Heart left ventricle (tissue), 13 donors: ENCODE results near the gene CELF2.

Experiments
- CTCF ChIP-seq, 12 donors: fragments of 200-600 bp; sonication (generic) in 4 of 12; IDR thresholded peaks; one replicate each; pipeline versions ENCODE4 v1.5.0 to v1.8.0; 2018 to 2022; ENCODE audit warnings: antibody characterized with exemption in 12 of 12, mild to moderate bottlenecking in 5 of 12
- POLR2A ChIP-seq, 2 donors: fragments of 450-650 bp; IDR thresholded peaks; one replicate each; pipeline ENCODE4 v1.6.1; 2017; ENCODE audit warnings: antibody characterized with exemption in 2 of 2, mild to moderate bottlenecking in 2 of 2, moderate library complexity in 2 of 2
- donor health status: ischemic (EF 13 %, LVEDD 7.1; RV severe dilation, severe dysfunction).
- donor health status: DM: no; HTN: yes; CAD: no.
- donor health status: DM: no; HTN: no; CAD: no.
- donor health status: ischemic (EF 25% LVEDD 6.9; RV normal size, moderate dysfunction).
- donor health status: ischemic (EF 25% LVEDD 5.7; RV mildly dilated, moderate dysfunction).
- donor health status: ischemic (EF 35%, LVEDD 5.7; RV mildly dilated, moderate dysfunction).
- donor health status: nonischemic (EF 11% LVEDD 7.7; RV severe dilation, severe dysfunction).
- donor health status: DM: yes; HTN: yes; CAD: no.
- donor health status: PGD.
- donor health status: ischemic (EF 29% LVEDD 5.4; RV normal size, mild dysfunction).
- donor health status: nonischemic (EF 23%, LVEDD 6.1; RV moderate dilation, normal function).

GRCh38 chr10:11037991-11038390 lies 20.3 kb downstream of the CELF2 start:
- TF ChIP-seq CTCF (IDR thresholded peaks at IDR 0.05), result no peak
- TF ChIP-seq POLR2A (IDR thresholded peaks at IDR 0.05), result no peak
